HepG2 (cell line): ENCODE data around the gene HPD. TPM values are rescaled to one million over a fixed set of nuclear protein-coding genes. Genes with fewer than 3 reads are reported as not detected.

Source experiments
- HNF4A ChIP-seq: sonication (generic); formaldehyde crosslinking; IDR thresholded peaks from 2 replicates; pipeline ENCODE4 v1.4.0; 2020; ENCODE audit warnings: missing genetic modification reagents
- HNF4G ChIP-seq, 2 experiments: sonication (generic) in 1 of 2; formaldehyde crosslinking in 1 of 2; IDR thresholded peaks; 2 replicates each; pipeline versions ENCODE4 v1.4.0 to v1.6.1; 2011 to 2020; ENCODE audit warnings: borderline replicate concordance in 2 of 2, low read depth in 2 of 2, mild to moderate bottlenecking in 2 of 2, low read length in 1 of 2, missing genetic modification reagents in 1 of 2, moderate library complexity in 1 of 2
- POLR2AphosphoS5 ChIP-seq: IDR thresholded peaks from 2 replicates; pipeline ENCODE4 v1.6.1; 2012; ENCODE audit warnings: low read depth, low read length
- ZNF556 ChIP-seq: sonication (generic); formaldehyde crosslinking; IDR thresholded peaks from 2 replicates; pipeline ENCODE4 v1.4.0; 2020; ENCODE audit warnings: mild to moderate bottlenecking, missing genetic modification reagents, borderline replicate concordance
- ZNF749 ChIP-seq: sonication (generic); formaldehyde crosslinking; IDR thresholded peaks from 2 replicates; pipeline ENCODE4 v1.8.0; 2022; ENCODE audit warnings: mild to moderate bottlenecking, missing genetic modification reagents, moderate library complexity, borderline replicate concordance
- ZNF878 ChIP-seq: sonication (generic); formaldehyde crosslinking; IDR thresholded peaks from 2 replicates; pipeline ENCODE4 v1.8.1; 2023; ENCODE audit warnings: mild to moderate bottlenecking, missing genetic modification reagents, moderate library complexity
- polyA plus RNA-seq, 8 experiments: library from polyadenylated mRNA; depleted of rRNA in 3 of 8; stranded (reverse) in 7 of 8; unstranded in 1 of 8; fragments of >200 nt; fragmentation: Illumina TruSeq in 4 of 8; extraction: Trizol in 4 of 8; gene quantifications; 2 replicates each; pipeline versions ENCODE4 v1.2.1 to v1.2.3, GENCODE V29; 2011 to 2016; ENCODE audit warnings: low read depth in 4 of 8, missing spikeins in 1 of 8, mixed read lengths in 1 of 8; ENCODE audit not compliant: insufficient read depth in 1 of 8
- total RNA-seq, 5 experiments: library from RNA; depleted of rRNA; stranded (reverse); fragments of >200 nt; fragmentation: Illumina TruSeq; extraction: Trizol; gene quantifications; 2 replicates each; pipeline ENCODE4 v1.2.3, GENCODE V29; 2016; ENCODE audit warnings: low read depth in 1 of 5
- TF ChIP-seq, protein P1 (sequence below): sonication (generic); formaldehyde crosslinking; IDR thresholded peaks from 2 replicates; pipeline ENCODE4; 2020; ENCODE audit warnings: missing genetic modification reagents, mild to moderate bottlenecking, borderline replicate concordance
- TF ChIP-seq, protein P2 (sequence below): sonication (generic); formaldehyde crosslinking; IDR thresholded peaks from 2 replicates; pipeline ENCODE4 v1.4.0; 2020; ENCODE audit warnings: missing genetic modification reagents
- TF ChIP-seq, protein P3 (sequence below): sonication (generic); formaldehyde crosslinking; IDR thresholded peaks from 2 replicates; pipeline ENCODE4 v1.8.0; 2022; ENCODE audit warnings: mild to moderate bottlenecking, missing genetic modification reagents, borderline replicate concordance
- TF ChIP-seq, protein P4 (sequence below): IDR thresholded peaks from 2 replicates; pipeline ENCODE4 v1.6.1; 2016
- TF ChIP-seq, protein P5 (sequence below): sonication (generic); formaldehyde crosslinking; IDR thresholded peaks from 2 replicates; pipeline ENCODE4 v1.5.0; 2020; ENCODE audit warnings: missing genetic modification reagents, mild to moderate bottlenecking, borderline replicate concordance
- TF ChIP-seq, protein P6 (sequence below): sonication (generic); formaldehyde crosslinking; IDR thresholded peaks from 2 replicates; pipeline ENCODE4 v1.5.1; 2020; ENCODE audit warnings: mild to moderate bottlenecking, missing genetic modification reagents, moderate library complexity
- TF ChIP-seq, protein P7 (sequence below): sonication (generic); formaldehyde crosslinking; IDR thresholded peaks from 2 replicates; pipeline ENCODE4 v1.5.0; 2020; ENCODE audit warnings: mild to moderate bottlenecking, missing genetic modification reagents, moderate library complexity

HPD gene
- total and polyA plus RNA-seq, 2 of the 13 experiments (the other 11 are each of a cell fraction or from before 2014, with no cell fraction given) = 120 to 195 TPM

DNA sequence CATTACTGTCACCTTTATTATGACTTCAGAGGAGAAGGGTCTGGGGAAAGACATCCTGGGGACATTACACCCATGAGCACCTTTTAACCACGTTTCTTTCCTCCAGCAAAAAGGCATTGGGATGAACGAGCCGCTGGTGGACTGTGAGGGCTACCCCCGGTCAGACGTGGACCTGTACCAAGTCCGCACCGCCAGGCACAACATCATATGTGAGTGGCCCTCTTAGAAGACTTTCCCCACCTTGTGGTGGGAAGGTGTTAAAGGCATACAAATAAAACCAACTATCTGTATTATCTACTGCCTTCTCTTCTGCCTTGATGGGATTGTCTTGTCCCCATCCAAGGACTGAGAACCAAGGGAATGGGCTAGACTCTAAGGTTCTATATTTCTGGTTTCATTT is 36.0 kb upstream of the HPD start (continued):
- TF ChIP-seq, protein P1, sequence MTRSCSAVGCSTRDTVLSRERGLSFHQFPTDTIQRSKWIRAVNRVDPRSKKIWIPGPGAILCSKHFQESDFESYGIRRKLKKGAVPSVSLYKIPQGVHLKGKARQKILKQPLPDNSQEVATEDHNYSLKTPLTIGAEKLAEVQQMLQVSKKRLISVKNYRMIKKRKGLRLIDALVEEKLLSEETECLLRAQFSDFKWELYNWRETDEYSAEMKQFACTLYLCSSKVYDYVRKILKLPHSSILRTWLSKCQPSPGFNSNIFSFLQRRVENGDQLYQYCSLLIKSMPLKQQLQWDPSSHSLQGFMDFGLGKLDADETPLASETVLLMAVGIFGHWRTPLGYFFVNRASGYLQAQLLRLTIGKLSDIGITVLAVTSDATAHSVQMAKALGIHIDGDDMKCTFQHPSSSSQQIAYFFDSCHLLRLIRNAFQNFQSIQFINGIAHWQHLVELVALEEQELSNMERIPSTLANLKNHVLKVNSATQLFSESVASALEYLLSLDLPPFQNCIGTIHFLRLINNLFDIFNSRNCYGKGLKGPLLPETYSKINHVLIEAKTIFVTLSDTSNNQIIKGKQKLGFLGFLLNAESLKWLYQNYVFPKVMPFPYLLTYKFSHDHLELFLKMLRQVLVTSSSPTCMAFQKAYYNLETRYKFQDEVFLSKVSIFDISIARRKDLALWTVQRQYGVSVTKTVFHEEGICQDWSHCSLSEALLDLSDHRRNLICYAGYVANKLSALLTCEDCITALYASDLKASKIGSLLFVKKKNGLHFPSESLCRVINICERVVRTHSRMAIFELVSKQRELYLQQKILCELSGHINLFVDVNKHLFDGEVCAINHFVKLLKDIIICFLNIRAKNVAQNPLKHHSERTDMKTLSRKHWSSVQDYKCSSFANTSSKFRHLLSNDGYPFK (CRISPR knock-in tag) = no peak
- TF ChIP-seq POLR2AphosphoS5 (no peak), ZNF878 (CRISPR knock-in tag) (no peak), ZNF749 (CRISPR knock-in tag) (no peak), HNF4A (CRISPR knock-in tag) (peak; percentile 88), ZNF556 (CRISPR knock-in tag) (no peak), HNF4G (IDR thresholded peaks at IDR 0.05; ENCODE audit: borderline replicate concordance, low read depth, low read length) (peak; percentile 49; the same call in 1 of the 2 replicates), HNF4G (CRISPR knock-in tag; IDR thresholded peaks at IDR 0.05; ENCODE audit: borderline replicate concordance, low read depth) (no peak)
- TF ChIP-seq, protein P2, sequence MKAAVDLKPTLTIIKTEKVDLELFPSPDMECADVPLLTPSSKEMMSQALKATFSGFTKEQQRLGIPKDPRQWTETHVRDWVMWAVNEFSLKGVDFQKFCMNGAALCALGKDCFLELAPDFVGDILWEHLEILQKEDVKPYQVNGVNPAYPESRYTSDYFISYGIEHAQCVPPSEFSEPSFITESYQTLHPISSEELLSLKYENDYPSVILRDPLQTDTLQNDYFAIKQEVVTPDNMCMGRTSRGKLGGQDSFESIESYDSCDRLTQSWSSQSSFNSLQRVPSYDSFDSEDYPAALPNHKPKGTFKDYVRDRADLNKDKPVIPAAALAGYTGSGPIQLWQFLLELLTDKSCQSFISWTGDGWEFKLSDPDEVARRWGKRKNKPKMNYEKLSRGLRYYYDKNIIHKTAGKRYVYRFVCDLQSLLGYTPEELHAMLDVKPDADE (CRISPR knock-in tag) = no peak
- TF ChIP-seq, protein P3, sequence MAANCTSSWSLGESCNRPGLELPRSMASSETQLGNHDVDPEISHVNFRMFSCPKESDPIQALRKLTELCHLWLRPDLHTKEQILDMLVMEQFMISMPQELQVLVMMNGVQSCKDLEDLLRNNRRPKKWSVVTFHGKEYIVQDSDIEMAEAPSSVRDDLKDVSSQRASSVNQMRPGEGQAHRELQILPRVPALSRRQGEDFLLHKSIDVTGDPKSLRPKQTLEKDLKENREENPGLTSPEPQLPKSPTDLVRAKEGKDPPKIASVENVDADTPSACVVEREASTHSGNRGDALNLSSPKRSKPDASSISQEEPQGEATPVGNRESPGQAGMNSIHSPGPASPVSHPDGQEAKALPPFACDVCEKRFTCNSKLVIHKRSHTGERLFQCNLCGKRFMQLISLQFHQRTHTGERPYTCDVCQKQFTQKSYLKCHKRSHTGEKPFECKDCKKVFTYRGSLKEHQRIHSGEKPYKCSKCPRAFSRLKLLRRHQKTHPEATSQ (CRISPR knock-in tag) = no peak
- TF ChIP-seq, protein P4, sequence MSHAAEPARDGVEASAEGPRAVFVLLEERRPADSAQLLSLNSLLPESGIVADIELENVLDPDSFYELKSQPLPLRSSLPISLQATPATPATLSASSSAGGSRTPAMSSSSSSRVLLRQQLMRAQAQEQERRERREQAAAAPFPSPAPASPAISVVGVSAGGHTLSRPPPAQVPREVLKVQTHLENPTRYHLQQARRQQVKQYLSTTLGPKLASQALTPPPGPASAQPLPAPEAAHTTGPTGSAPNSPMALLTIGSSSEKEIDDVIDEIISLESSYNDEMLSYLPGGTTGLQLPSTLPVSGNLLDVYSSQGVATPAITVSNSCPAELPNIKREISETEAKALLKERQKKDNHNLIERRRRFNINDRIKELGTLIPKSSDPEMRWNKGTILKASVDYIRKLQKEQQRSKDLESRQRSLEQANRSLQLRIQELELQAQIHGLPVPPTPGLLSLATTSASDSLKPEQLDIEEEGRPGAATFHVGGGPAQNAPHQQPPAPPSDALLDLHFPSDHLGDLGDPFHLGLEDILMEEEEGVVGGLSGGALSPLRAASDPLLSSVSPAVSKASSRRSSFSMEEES (CRISPR knock-in tag) = 0 out of 2 replicates have a peak, but pooled peaks have one; percentile 23
- TF ChIP-seq, protein P5, sequence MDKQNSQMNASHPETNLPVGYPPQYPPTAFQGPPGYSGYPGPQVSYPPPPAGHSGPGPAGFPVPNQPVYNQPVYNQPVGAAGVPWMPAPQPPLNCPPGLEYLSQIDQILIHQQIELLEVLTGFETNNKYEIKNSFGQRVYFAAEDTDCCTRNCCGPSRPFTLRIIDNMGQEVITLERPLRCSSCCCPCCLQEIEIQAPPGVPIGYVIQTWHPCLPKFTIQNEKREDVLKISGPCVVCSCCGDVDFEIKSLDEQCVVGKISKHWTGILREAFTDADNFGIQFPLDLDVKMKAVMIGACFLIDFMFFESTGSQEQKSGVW (CRISPR knock-in tag) = no peak
- TF ChIP-seq, protein P6, sequence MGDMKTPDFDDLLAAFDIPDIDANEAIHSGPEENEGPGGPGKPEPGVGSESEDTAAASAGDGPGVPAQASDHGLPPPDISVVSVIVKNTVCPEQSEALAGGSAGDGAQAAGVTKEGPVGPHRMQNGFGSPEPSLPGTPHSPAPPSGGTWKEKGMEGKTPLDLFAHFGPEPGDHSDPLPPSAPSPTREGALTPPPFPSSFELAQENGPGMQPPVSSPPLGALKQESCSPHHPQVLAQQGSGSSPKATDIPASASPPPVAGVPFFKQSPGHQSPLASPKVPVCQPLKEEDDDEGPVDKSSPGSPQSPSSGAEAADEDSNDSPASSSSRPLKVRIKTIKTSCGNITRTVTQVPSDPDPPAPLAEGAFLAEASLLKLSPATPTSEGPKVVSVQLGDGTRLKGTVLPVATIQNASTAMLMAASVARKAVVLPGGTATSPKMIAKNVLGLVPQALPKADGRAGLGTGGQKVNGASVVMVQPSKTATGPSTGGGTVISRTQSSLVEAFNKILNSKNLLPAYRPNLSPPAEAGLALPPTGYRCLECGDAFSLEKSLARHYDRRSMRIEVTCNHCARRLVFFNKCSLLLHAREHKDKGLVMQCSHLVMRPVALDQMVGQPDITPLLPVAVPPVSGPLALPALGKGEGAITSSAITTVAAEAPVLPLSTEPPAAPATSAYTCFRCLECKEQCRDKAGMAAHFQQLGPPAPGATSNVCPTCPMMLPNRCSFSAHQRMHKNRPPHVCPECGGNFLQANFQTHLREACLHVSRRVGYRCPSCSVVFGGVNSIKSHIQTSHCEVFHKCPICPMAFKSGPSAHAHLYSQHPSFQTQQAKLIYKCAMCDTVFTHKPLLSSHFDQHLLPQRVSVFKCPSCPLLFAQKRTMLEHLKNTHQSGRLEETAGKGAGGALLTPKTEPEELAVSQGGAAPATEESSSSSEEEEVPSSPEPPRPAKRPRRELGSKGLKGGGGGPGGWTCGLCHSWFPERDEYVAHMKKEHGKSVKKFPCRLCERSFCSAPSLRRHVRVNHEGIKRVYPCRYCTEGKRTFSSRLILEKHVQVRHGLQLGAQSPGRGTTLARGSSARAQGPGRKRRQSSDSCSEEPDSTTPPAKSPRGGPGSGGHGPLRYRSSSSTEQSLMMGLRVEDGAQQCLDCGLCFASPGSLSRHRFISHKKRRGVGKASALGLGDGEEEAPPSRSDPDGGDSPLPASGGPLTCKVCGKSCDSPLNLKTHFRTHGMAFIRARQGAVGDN (CRISPR knock-in tag) = peak; percentile 28; the same call in 1 of the 2 replicates
- TF ChIP-seq, protein P7, sequence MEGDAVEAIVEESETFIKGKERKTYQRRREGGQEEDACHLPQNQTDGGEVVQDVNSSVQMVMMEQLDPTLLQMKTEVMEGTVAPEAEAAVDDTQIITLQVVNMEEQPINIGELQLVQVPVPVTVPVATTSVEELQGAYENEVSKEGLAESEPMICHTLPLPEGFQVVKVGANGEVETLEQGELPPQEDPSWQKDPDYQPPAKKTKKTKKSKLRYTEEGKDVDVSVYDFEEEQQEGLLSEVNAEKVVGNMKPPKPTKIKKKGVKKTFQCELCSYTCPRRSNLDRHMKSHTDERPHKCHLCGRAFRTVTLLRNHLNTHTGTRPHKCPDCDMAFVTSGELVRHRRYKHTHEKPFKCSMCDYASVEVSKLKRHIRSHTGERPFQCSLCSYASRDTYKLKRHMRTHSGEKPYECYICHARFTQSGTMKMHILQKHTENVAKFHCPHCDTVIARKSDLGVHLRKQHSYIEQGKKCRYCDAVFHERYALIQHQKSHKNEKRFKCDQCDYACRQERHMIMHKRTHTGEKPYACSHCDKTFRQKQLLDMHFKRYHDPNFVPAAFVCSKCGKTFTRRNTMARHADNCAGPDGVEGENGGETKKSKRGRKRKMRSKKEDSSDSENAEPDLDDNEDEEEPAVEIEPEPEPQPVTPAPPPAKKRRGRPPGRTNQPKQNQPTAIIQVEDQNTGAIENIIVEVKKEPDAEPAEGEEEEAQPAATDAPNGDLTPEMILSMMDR (CRISPR knock-in tag) = peak; percentile 70
